Stimulated activated naive CD8-positive, alpha-beta T cell treated with anti-CD3 and anti-CD28 coated beads, Interleukin-15, amount 100 ng/mL, for 72 hours (primary cell): ENCODE results near the gene MINPP1.
"Not testable (repeated sequence)": the region's sequence is repeated elsewhere in the genome, so short reads cannot be mapped to it uniquely, and the experiment has no call there.

Source experiments
- ATAC-seq: fragments of 150-1000 bp; cut with Tn5 transposase; 2 replicates; pipeline ENCODE4 v1.10.0; 2021; ENCODE audit warnings: mild to moderate bottlenecking, moderate library complexity
- DNase-seq, 2 donors: peaks; one replicate each; pipeline ENCODE4 v3.0.0; 2021 to 2022
- H3K27ac Mint-ChIP-seq, 2 donors: one replicate each; pipeline ENCODE4 v1.8.0; 2022; ENCODE audit warnings: mild to moderate bottlenecking in 2 of 2, mixed read lengths in 2 of 2, moderate library complexity in 2 of 2
- H3K27me3 Mint-ChIP-seq: one replicate; pipeline ENCODE4 v1.8.0; 2022; ENCODE audit warnings: mixed read lengths
- H3K4me1 Mint-ChIP-seq: one replicate; pipeline ENCODE4 v1.8.0; 2022; ENCODE audit warnings: mild to moderate bottlenecking, mixed read lengths
- H3K4me3 Mint-ChIP-seq, 2 donors: one replicate each; pipeline ENCODE4 v1.8.0; 2022; ENCODE audit warnings: mild to moderate bottlenecking in 2 of 2, mixed read lengths in 2 of 2, moderate library complexity in 1 of 2
- H3K9me3 Mint-ChIP-seq, 2 donors: one replicate each; pipeline ENCODE4 v1.8.0; 2022; ENCODE audit warnings: mixed read lengths in 2 of 2

The MINPP1 gene

DNA sequence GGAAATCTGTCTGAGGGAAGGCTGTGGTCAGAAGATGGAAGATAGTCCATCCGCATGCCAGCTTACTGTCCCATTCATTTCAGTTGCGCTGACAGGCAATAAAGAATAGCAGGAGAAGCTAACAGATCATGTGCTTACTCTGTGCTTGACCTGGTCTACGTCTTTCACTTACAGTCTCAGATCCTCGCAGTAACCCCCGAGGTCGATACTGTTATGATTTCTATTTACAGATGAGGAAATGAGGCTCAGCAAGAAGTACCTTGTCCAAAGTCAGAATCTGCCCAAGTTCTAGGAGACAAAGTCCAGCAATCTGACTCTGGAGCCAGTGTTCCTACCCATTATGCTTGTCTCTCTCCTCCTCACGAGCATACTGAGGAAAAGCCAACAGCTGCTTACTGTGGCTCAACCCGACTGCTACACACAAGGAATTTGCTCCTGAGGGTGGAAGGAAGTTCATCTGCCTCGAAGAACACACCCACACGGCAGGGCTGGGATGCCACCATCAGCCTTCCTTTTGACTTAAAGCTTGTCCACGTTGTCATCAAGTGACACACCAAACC lies 74.2 kb downstream of the MINPP1 start:
- ATAC-seq, result no peak
- Mint-ChIP-seq H3K27ac (no peak overlapping the region), H3K4me3 (no peak overlapping the region), H3K27me3 (peaks cover 49% of the 10 kb centered on the region), H3K4me1 (no peaks in the 10 kb centered on the region), H3K9me3 (no peaks in the 10 kb centered on the region)
- no peak for DNase-seq

DNA sequence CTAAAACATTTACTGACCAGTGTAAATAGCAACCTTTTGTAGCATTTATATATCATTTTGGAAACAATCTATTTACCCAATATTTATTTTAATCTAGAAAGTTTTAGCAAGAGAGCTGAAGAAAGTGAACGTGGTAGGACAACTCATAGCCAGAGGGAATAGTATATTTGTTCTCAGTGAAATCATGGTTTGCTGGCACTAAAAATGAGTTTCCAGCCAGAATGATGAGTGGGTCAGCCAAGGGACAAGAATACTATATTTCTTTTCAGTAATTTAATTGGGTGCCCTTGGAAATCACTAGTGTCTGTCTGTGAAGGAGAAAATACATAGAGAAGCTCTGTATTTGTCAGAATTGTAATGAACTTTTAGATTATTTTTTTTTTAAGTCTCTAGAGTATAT lies 74.9 kb downstream of the MINPP1 start:
- no peaks in the 10 kb centered on the region for H3K9me3 Mint-ChIP-seq
- no peak for ATAC-seq
- H3K27me3 Mint-ChIP-seq, result peaks cover 49% of the 10 kb centered on the region
- no peak overlapping the region for H3K27ac Mint-ChIP-seq
- no peak for DNase-seq
- H3K4me3 Mint-ChIP-seq, result no peak overlapping the region
- H3K4me1 Mint-ChIP-seq, result no peaks in the 10 kb centered on the region

DNA sequence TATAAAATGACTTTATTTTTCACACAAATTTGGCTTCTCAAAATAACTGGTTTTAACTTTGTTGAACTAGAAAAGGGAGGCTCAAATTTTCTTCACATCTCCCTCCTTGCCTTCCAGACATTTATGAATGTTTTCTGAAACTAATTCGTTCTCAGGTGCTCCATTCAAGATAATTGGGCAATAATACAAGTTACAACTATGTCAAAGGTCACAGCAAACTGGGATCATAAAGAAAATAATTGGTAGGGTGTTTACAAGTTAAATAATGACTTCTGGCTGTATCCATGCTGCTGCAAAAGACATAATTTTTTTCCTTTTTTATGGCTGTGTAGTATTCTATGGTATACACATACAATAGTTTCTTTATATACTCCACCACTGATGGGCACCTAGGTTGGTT lies 75.3 kb downstream of the MINPP1 start:
- DNase-seq (no peak), ATAC-seq (no peak)
- Mint-ChIP-seq H3K4me3 (no peak overlapping the region), H3K27ac (no peak overlapping the region), H3K9me3 (no peaks in the 10 kb centered on the region), H3K27me3 (peaks cover 47% of the 10 kb centered on the region), H3K4me1 (no peaks in the 10 kb centered on the region)

DNA sequence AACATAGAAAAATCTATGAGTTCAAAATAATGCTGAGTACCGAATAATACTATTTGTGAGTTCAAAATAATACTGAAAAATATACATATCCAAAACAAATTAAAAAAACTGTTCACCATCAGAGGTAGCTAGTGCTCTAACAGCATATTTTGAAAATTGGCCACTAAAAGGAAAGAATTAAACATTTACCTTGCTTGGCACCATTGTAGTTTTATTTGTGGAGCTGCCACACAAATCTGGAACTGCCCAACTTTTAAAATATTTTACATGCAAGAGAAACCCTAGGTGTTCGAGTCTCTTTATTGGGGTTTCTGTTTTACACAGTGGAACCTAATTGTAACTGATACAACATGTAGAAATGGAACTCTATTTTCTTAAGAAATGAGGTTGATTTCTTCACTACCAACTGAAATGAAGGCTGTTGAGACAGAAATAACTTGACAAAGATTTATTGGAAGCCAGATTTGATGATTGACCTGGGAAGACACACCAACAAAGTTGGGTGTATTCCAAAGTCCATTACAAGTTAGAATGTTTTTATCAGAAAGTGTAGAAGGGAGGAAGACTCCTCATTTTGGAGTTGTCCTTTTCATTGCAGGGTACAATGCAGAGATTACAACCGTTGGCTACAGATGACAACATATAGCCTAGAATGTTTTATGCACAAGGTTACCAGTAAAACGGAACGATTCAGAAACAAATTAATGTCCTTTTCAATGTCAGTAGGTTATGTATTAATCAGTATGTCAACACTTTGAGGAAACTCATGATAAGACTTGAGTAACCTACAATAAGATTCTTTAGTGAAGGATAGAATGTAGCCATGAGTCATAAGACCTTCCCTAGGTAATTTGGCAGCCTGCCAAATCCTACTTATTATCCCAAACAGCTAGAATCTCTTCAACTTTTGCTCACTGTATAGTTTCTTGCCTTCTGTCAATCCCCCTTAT lies 81.1 kb downstream of the MINPP1 start:
- Mint-ChIP-seq H3K4me1 (no peaks in the 10 kb centered on the region), H3K27me3 (peaks cover 8% of the 10 kb centered on the region), H3K27ac (no peak overlapping the region), H3K9me3 (no peaks in the 10 kb centered on the region), H3K4me3 (no peak overlapping the region)
- DNase-seq, result no peak
- ATAC-seq, result no peak

DNA sequence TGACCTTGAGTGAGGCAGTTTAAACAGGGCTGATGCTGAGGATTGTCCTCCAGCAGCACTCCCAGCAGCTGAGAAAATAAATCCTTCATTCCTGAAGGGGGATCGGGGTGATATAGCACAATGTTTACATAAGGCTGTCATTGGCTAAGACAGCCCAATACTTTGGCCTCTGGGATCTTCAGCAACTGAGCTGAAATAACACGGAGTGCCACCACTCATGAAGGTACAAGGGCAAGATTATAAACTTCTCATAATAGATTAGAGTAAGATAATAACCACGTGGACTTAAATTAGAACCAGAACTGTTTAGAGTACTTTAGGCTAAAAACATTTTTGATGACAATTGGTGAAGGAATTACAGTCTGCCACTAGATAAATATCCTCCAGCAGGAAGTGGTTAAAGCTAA lies 85.0 kb downstream of the MINPP1 start:
- H3K4me3 Mint-ChIP-seq, result no peak overlapping the region
- no peaks in the 10 kb centered on the region for H3K9me3 Mint-ChIP-seq
- ATAC-seq (no peak), DNase-seq (no peak)
- no peaks in the 10 kb centered on the region for H3K4me1 Mint-ChIP-seq
- H3K27me3 Mint-ChIP-seq, result no peaks in the 10 kb centered on the region
- H3K27ac Mint-ChIP-seq, result no peak overlapping the region

DNA sequence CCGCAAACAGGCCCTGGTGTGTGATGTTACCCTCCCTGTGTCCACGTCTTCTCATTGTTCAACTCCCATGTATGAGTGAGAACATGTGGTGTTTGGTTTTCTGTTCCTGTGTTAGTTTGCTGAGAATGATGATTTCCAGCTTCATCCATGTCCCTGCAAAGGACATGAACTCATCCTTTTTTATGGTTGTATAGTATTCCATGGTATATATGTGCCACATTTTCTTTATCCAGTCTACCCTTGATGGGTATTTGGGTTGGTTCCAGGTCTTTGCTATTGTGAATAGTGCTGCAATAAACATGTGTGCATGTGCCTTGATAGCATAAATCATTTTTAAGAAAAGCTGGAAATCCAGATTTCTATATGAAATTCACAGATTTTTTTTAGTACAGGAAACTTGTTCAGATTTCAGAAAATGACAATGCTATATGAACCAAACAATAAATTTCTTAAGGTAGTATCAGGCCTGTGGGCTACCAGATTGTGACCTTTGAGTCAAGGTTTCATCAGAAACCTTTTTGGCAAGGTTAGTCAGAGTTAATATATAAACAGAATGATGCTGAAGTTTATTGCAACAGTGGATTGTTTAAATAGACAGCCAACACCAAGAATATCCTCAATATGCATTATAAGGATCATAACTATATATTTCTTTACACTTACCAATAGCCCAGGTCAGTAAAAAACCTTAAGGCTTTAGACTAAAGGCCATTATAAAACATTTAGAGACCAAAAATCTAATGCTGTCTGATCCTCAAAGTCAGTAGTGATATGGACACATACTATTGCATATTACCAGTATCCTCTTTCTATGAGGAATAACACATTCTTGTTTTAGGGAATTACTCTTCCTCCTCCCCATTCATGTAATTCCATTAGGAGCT lies 86.3 kb downstream of the MINPP1 start:
- Mint-ChIP-seq H3K9me3 (no peaks in the 10 kb centered on the region), H3K4me3 (no peak overlapping the region), H3K27me3 (no peaks in the 10 kb centered on the region), H3K4me1 (no peaks in the 10 kb centered on the region), H3K27ac (no peak overlapping the region)
- ATAC-seq (no peak), DNase-seq (no peak)

DNA sequence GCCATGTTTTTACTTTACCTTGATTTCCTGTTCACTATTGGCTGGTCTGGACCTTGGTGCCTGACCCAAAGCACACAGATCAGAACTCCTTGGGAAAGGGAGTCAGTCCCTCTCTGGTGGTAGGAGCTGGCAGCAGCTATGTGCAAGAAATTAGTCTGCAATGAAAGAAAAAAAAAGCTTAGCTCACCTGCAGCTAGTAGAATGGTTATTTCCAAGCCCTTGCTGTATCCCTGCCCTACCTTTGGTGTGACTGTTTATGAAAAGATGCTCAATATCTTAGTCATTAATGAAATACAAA lies 86.8 kb downstream of the MINPP1 start:
- Mint-ChIP-seq H3K9me3 (no peaks in the 10 kb centered on the region), H3K4me3 (no peak overlapping the region), H3K27ac (no peak overlapping the region), H3K27me3 (no peaks in the 10 kb centered on the region), H3K4me1 (no peaks in the 10 kb centered on the region)
- ATAC-seq, result no peak
- no peak for DNase-seq

DNA sequence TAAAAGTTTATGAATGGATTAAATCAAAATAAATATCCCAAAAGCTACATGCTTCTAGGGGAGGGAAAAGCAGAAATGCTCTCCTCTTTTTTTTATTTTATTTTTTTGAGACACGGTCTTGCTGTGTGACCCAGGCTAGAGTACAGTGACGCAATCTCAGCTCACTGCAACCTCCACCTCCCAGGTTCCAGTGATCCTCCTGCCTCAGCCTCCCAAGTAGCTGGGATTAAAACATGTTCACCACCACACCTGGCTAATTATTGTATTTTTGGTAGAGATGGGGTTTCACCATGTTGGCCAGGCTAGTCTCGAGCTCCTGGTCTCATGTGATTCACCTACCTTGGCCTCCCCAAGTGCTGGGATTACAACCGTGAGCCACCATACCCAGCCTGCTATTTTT lies 88.2 kb downstream of the MINPP1 start:
- not testable (repeated sequence) for H3K27me3 Mint-ChIP-seq, DNase-seq, H3K27ac Mint-ChIP-seq, H3K4me1 Mint-ChIP-seq, ATAC-seq, H3K4me3 Mint-ChIP-seq, H3K9me3 Mint-ChIP-seq

DNA sequence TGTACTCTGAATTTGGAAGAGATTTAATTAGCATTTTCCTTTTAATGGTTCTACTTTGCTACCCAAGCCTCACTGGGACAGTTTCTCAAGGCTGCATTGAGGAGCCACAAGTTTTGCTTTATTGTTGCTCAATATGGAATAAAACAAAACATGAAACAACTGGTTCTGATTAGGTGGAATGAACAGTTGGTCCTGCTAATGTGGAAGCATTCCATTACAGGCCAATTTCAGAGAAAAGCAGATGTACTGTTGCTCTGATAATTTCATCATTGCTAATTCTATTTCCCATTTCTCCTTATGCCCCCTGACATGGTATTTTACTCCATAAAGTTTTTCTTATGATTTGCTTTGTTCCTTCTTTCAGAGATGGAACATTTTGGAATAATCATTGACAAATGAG lies 89.0 kb downstream of the MINPP1 start:
- no peaks in the 10 kb centered on the region for H3K9me3 Mint-ChIP-seq
- ATAC-seq, result no peak
- H3K4me3 Mint-ChIP-seq, result no peak overlapping the region
- no peak overlapping the region for H3K27ac Mint-ChIP-seq
- H3K27me3 Mint-ChIP-seq, result no peaks in the 10 kb centered on the region
- H3K4me1 Mint-ChIP-seq, result no peaks in the 10 kb centered on the region
- no peak for DNase-seq

DNA sequence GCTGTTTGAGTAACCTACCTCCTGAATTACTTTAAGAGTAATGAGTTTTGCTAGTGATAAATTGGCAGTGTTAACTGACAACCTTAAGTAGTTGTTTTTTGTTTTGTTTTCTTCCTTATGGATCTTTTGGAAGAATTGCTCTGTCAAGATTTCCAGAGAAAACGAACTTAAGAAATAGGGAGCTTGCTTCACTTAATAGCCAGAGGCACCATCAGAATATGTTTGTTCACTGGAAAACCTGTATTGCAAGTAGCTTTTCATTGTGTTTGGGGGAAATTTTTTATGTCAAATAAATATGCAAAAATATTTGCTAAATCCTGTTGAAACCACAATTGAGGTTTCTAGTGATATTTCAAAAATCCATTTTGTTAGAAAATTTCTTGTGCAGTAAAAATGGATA lies 89.5 kb downstream of the MINPP1 start:
- H3K27ac Mint-ChIP-seq, result no peak overlapping the region
- no peaks in the 10 kb centered on the region for H3K4me1 Mint-ChIP-seq
- H3K4me3 Mint-ChIP-seq, result no peak overlapping the region
- ATAC-seq (no peak), DNase-seq (no peak)
- H3K9me3 Mint-ChIP-seq, result no peaks in the 10 kb centered on the region
- no peaks in the 10 kb centered on the region for H3K27me3 Mint-ChIP-seq

DNA sequence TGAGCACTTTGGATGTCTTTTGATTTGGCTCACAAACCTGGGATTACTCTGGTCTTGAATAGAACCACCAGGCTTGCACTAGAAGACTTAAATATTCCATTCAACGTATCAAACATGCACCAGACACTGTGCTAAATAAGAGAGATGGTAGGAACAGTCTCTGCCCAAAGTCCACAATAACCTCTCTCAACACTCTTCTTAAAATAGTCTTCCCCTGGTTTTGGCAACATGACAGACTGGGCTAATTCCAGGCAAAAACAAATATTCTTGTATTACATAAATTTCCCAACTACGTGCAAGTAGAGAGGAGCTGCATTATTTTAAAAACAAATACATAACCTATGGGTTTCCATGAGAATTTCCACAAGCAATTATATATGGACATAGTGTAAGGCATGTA lies 90.2 kb downstream of the MINPP1 start:
- no peak for ATAC-seq
- no peak overlapping the region for H3K4me3 Mint-ChIP-seq
- no peaks in the 10 kb centered on the region for H3K9me3 Mint-ChIP-seq
- no peaks in the 10 kb centered on the region for H3K27me3 Mint-ChIP-seq
- H3K4me1 Mint-ChIP-seq, result no peaks in the 10 kb centered on the region
- no peak overlapping the region for H3K27ac Mint-ChIP-seq
- DNase-seq, result no peak

DNA sequence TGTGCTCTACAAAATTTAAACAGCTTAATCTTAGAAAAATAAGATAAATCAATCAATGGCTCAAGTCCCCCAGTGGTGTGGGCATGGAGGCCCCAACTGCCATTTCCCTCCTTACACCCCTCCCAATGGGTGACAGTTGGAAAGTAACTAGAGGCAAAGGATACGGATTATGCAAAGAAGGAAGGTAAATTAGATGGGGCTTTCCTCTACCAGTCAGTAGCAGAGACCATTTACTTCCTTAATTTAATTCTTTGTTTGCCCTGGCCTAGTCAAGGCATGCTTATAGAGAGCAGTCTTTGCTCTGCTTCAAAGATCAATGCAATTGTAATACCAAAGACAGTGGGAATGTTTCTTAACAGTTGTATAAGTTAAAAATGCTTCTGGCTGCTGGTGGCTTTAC lies 91.7 kb downstream of the MINPP1 start:
- ATAC-seq (no peak), DNase-seq (no peak)
- no peaks in the 10 kb centered on the region for H3K27me3 Mint-ChIP-seq
- H3K4me1 Mint-ChIP-seq, result peaks cover under 1% of the 10 kb centered on the region
- no peak overlapping the region for H3K27ac Mint-ChIP-seq
- H3K9me3 Mint-ChIP-seq, result no peaks in the 10 kb centered on the region
- H3K4me3 Mint-ChIP-seq, result no peak overlapping the region

DNA sequence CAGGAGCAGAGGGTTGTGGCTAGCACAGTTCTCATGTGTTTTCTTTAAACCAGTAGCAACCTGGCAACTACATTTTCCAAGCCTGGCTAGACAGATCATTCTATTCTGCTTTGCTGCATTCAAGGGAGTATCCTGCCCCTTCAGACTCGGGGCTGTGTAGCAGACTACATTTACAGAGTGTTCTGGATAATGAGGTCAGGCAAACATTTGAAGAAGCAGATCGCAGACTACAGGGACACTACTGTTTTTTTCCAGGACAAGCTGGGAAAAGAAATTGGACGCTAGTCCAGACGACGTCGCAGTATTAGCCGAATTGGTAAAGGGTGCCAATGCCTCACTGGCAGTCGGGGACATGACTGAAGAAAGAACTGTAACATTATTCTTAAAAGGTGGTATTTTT lies 94.0 kb downstream of the MINPP1 start:
- H3K4me1 Mint-ChIP-seq, result peaks cover 7% of the 10 kb centered on the region
- no peaks in the 10 kb centered on the region for H3K9me3 Mint-ChIP-seq
- H3K27me3 Mint-ChIP-seq, result no peaks in the 10 kb centered on the region
- H3K27ac Mint-ChIP-seq, result no peak overlapping the region
- no peak overlapping the region for H3K4me3 Mint-ChIP-seq
- DNase-seq (no peak), ATAC-seq (no peak)

DNA sequence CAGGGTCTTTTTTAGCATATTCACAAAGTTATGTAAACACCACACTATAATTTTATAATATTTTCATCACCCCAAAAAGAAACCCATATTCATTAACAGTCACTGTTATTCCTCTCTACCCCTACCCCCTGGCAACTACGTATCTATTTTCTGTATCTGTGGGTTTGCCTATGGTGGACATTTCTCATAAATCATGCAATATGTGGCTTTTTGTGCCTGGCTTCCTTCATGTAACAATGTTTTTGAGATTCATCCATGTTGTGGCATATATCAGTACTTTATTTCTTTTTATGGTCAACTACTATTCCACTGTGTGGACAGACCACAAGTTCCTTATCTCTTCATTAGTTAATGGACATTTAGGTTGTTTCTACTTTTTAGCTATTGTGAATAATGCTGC lies 95.9 kb downstream of the MINPP1 start:
- H3K27ac Mint-ChIP-seq, result no peak overlapping the region
- ATAC-seq (no peak), DNase-seq (no peak)
- H3K9me3 Mint-ChIP-seq, result no peaks in the 10 kb centered on the region
- H3K4me1 Mint-ChIP-seq, result peaks cover 7% of the 10 kb centered on the region
- H3K27me3 Mint-ChIP-seq, result no peaks in the 10 kb centered on the region
- no peak overlapping the region for H3K4me3 Mint-ChIP-seq
